Endothelial cell of umbilical vein (primary cell): ENCODE measurements around the gene LCTL. TPM values are rescaled to one million over a fixed set of nuclear protein-coding genes. Genes with fewer than 3 reads are reported as not detected.

Experiments used
- BruUV-seq: library from RNA; stranded (reverse); fragments of 400-500 nt; replicated peaks from 2 replicates; lab custom pipeline; 2021; lab: Mats Ljungman, UMichigan
- CTCF ChIA-PET: fragments of 300-600, 350-600 bp; sonication (Branson Sonifier 250); formaldehyde crosslinking; loops from one replicate; lab custom pipeline; 2021; ENCODE audit warnings: antibody characterized with exemption, inconsistent platforms; lab: Charles Lee
- POLR2A ChIA-PET: fragments of 300-600, 350-600 bp; sonication (Branson Sonifier 250); formaldehyde crosslinking; loops from one replicate; lab custom pipeline; 2021; ENCODE audit warnings: antibody characterized with exemption, inconsistent platforms; lab: Charles Lee
- DNase-seq: peaks from one replicate; pipeline ENCODE4 v3.0.0-alpha.2; 2011; ENCODE audit warnings: low read depth, low spot score
- FAIRE-seq: peaks from 2 replicates; lab custom pipeline; 2011; peaks lifted over from hg19 to GRCh38; lab: Jason Lieb, UNC
- H2AFZ ChIP-seq: 2 replicates; pipeline ENCODE4 v1.6.0; 2012; ENCODE audit warnings: low read depth, low read length, control low read depth, inconsistent platforms
- H3K27ac ChIP-seq: 2 replicates; pipeline ENCODE4 v1.5.1; 2011; ENCODE audit warnings: low read depth, mild to moderate bottlenecking, control low read depth, low read length, moderate library complexity; ENCODE audit not compliant: insufficient read depth
- H3K27me3 ChIP-seq, 2 experiments: 2 replicates each; pipeline versions ENCODE4 v1.6.0 to v1.6.1; 2011; ENCODE audit warnings: low read length in 2 of 2, mixed read lengths in 1 of 2; ENCODE audit not compliant: control insufficient read depth in 2 of 2, insufficient read depth in 2 of 2
- H3K36me3 ChIP-seq, 2 experiments: 2 replicates in 1 of 2; 3 replicates in 1 of 2; pipeline ENCODE4 v1.5.1; 2011; ENCODE audit warnings: low read length in 2 of 2, mild to moderate bottlenecking in 1 of 2, moderate library complexity in 1 of 2; ENCODE audit not compliant: control insufficient read depth in 2 of 2, insufficient read depth in 2 of 2; ENCODE audit errors: extremely low read depth in 1 of 2
- H3K4me1 ChIP-seq: 3 replicates; pipeline ENCODE4 v1.5.1; 2011; ENCODE audit warnings: mild to moderate bottlenecking, low read length; ENCODE audit not compliant: control insufficient read depth, insufficient read depth; ENCODE audit errors: extremely low read depth
- H3K4me2 ChIP-seq: 2 replicates; pipeline ENCODE4 v1.6.1; 2011; ENCODE audit warnings: low read length, control low read depth, mixed read lengths; ENCODE audit not compliant: insufficient read depth
- H3K4me3 ChIP-seq, 3 experiments: fragments of 200-600 bp in 1 of 3; sonication (generic), shearing (Covaris generic) in 1 of 3; replicated peaks in 1 of 3; 2 replicates each; pipeline ENCODE4 v1.5.1; 2011 to 2016; ENCODE audit warnings: control low read depth in 3 of 3, low read length in 3 of 3, mild to moderate bottlenecking in 2 of 3, inconsistent platforms in 1 of 3, low read depth in 1 of 3, moderate library complexity in 1 of 3; ENCODE audit not compliant: insufficient read depth in 1 of 3
- H3K79me2 ChIP-seq: 2 replicates; pipeline ENCODE4 v1.6.0; 2012; ENCODE audit warnings: low read length, inconsistent platforms; ENCODE audit not compliant: control insufficient read depth, insufficient read depth
- H3K9ac ChIP-seq: replicated peaks from 2 replicates; pipeline ENCODE3; 2011; ENCODE audit warnings: low read length, control low read depth; ENCODE audit not compliant: insufficient read depth; ENCODE audit errors: extremely low read depth
- H3K9me1 ChIP-seq: replicated peaks from 3 replicates; pipeline ENCODE4 v1.6.0; 2011; ENCODE audit warnings: mild to moderate bottlenecking, low read length; ENCODE audit not compliant: control insufficient read depth, insufficient read depth; ENCODE audit errors: extremely low read depth
- H3K9me3 ChIP-seq: replicated peaks from 2 replicates; pipeline ENCODE4 v1.5.1; 2012; ENCODE audit warnings: low read length, inconsistent platforms; ENCODE audit not compliant: control insufficient read depth, insufficient read depth
- H4K20me1 ChIP-seq: replicated peaks from 2 replicates; pipeline ENCODE3; 2011; ENCODE audit warnings: mild to moderate bottlenecking, low read length; ENCODE audit not compliant: control insufficient read depth, insufficient read depth; ENCODE audit errors: extremely low read depth
- EZH2 ChIP-seq: IDR thresholded peaks from 2 replicates; pipeline ENCODE4 v1.6.1; 2012; ENCODE audit warnings: borderline replicate concordance, low read depth, mild to moderate bottlenecking, moderate library complexity, low read length, inconsistent platforms; ENCODE audit not compliant: severe bottlenecking
- GATA2 ChIP-seq: IDR thresholded peaks from 2 replicates; pipeline ENCODE4 v1.7.0; 2011; ENCODE audit warnings: low read depth, mild to moderate bottlenecking, moderate library complexity, mixed read lengths, low read length; ENCODE audit not compliant: insufficient read length, insufficient read depth
- JUN ChIP-seq: IDR thresholded peaks from 2 replicates; pipeline ENCODE4 v1.6.1; 2011; ENCODE audit warnings: borderline replicate concordance, low read depth; ENCODE audit not compliant: insufficient read length, insufficient read depth
- MAX ChIP-seq: IDR thresholded peaks from 2 replicates; pipeline ENCODE4 v1.6.1; 2011; ENCODE audit not compliant: insufficient read depth, insufficient read length
- MYC ChIP-seq: IDR thresholded peaks from one replicate; pipeline ENCODE4 v1.6.1; 2011; ENCODE audit warnings: mild to moderate bottlenecking, low read depth, low read length
- POLR2A ChIP-seq: IDR thresholded peaks from 2 replicates; pipeline ENCODE4 v1.6.1; 2012; ENCODE audit warnings: low read depth, mild to moderate bottlenecking, control low read depth, low read length
- POLR2AphosphoS5 ChIP-seq: IDR thresholded peaks from 2 replicates; pipeline ENCODE4 v1.6.1; 2012; ENCODE audit warnings: low read depth, mild to moderate bottlenecking, control low read depth, low read length, moderate library complexity; ENCODE audit not compliant: insufficient read depth
- dilution Hi-C: fragments of 300-500 bp; cut with MboI; formaldehyde crosslinking; loops from one replicate; pipeline ENCODE4 v1.15.0; 2019; ENCODE audit warnings: low sequenced_read_pairs; ENCODE audit not compliant: extremely low pct_ligation_motif_present
- intact Hi-C: fragments of 100-400 bp; cut with micrococcal nuclease; formaldehyde crosslinking; loops from one replicate; pipeline ENCODE4 v1.10.0; 2022
- polyA plus RNA-seq, 4 experiments: library from polyadenylated mRNA; depleted of rRNA in 3 of 4; stranded (reverse) in 3 of 4; unstranded in 1 of 4; fragments of >200 nt; gene quantifications; 2 replicates each; pipeline versions ENCODE4 v1.2.1 to v1.2.3, GENCODE V29; 2011 to 2012; ENCODE audit warnings: missing spikeins in 1 of 4
- total RNA-seq: library from RNA; stranded (reverse); gene quantifications from 2 replicates; pipeline ENCODE4 v1.2.3, GENCODE V29; 2021
- TF ChIP-seq, protein P1 (sequence below), 2 donors: IDR thresholded peaks; 1 replicate in 1 of 2; 2 replicates in 1 of 2; pipeline ENCODE4 v1.5.1; 2011; ENCODE audit warnings: low read length in 2 of 2, mild to moderate bottlenecking in 2 of 2, moderate library complexity in 2 of 2, control low read depth in 1 of 2, inconsistent platforms in 1 of 2, low read depth in 1 of 2; ENCODE audit not compliant: insufficient read depth in 1 of 2; ENCODE audit errors: extremely low read depth in 1 of 2

The LCTL gene
- total and polyA plus RNA-seq, 2 donors (not counting 3 experiments of a cell fraction or from before 2014, with no cell fraction given) = 0.04 TPM; not detected in 1

DNA sequence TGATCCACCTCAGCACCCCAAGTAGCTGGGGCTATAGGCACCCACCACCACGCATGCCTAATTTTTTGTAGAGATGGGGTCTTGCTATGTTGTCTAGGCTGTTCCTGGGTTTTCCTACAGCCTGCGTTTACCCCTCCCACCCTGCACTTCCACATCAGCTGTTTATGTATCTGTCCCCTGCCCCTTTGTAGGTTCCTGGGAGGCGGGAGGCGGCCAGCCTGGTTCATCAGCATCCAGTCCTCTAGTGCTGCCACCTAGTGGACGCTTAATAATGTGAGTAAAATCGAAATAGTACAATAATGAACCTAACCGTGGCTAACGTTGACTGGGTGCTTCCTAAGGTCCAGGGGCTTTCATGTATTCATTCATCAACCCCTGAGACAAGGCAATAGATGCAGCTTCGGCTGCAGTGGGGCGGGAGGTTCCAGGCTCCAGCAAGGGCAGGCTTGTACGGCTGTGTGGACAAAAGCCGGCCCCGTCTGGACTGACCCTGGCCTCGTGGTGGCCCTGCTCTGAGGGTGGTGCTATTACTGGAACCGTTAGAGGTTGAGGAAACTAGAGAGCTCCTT is 1.2 kb upstream of the LCTL start:
- intact Hi-C loops (loop anchor here (2.0 kb wide), 1 partner anchor 62 kb away; the partner anchor contains the start of genes RPL4 and ZWILCH), dilution Hi-C loops (no loop called here)
- ChIA-PET CTCF (interaction anchor here (0.7 to 1.9 kb wide), 12 partner anchors 8 to 285 kb away, joined by 3 to 9 read pairs (median 4); no protein-coding TSS in a partner anchor), POLR2A (no interaction called here)
- no peak overlapping the region for H3K9ac ChIP-seq
- no peaks in the 10 kb centered on the region for H3K9me3 ChIP-seq
- H3K79me2 ChIP-seq = no peaks in the 10 kb centered on the region
- H3K36me3 ChIP-seq = no peaks in the 10 kb centered on the region
- H3K27ac ChIP-seq = no peak overlapping the region
- H3K4me2 ChIP-seq = no peak overlapping the region
- no peak overlapping the region for H3K4me3 ChIP-seq
- H3K9me1 ChIP-seq = no peaks in the 10 kb centered on the region
- H3K4me1 ChIP-seq = no peaks in the 10 kb centered on the region
- peak overlapping the region; percentile 91 for H2AFZ ChIP-seq
- DNase-seq (peak; percentile 67), FAIRE-seq (peak; percentile 85)
- no peaks in the 10 kb centered on the region for H3K27me3 ChIP-seq
- TF ChIP-seq JUN = no peak
- TF ChIP-seq, protein P1, sequence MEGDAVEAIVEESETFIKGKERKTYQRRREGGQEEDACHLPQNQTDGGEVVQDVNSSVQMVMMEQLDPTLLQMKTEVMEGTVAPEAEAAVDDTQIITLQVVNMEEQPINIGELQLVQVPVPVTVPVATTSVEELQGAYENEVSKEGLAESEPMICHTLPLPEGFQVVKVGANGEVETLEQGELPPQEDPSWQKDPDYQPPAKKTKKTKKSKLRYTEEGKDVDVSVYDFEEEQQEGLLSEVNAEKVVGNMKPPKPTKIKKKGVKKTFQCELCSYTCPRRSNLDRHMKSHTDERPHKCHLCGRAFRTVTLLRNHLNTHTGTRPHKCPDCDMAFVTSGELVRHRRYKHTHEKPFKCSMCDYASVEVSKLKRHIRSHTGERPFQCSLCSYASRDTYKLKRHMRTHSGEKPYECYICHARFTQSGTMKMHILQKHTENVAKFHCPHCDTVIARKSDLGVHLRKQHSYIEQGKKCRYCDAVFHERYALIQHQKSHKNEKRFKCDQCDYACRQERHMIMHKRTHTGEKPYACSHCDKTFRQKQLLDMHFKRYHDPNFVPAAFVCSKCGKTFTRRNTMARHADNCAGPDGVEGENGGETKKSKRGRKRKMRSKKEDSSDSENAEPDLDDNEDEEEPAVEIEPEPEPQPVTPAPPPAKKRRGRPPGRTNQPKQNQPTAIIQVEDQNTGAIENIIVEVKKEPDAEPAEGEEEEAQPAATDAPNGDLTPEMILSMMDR (IDR thresholded peaks at IDR 0.05; ENCODE audit: extremely low read depth in 1 of 2, insufficient read depth in 1 of 2, low read depth in 1 of 2, low read length in 2 of 2) = peak; percentile 66 to 70
- no peaks in the 10 kb centered on the region for H4K20me1 ChIP-seq
- BruUV-seq = no TSS peak

GRCh38 chr15:66565141-66565641 is 607 bp downstream of the LCTL start:
- Histone ChIP-seq H2AFZ (no peak overlapping the region), H3K4me3 (no peak overlapping the region), H3K9ac (no peak overlapping the region), H3K27ac (no peak overlapping the region), H3K9me1 (no peaks in the 10 kb centered on the region), H3K36me3 (no peaks in the 10 kb centered on the region), H4K20me1 (no peaks in the 10 kb centered on the region), H3K4me1 (no peaks in the 10 kb centered on the region), H3K4me2 (no peak overlapping the region), H3K9me3 (no peaks in the 10 kb centered on the region), H3K27me3 (no peaks in the 10 kb centered on the region), H3K79me2 (no peaks in the 10 kb centered on the region)
- dilution Hi-C loops = no loop called here
- intact Hi-C loops = no loop called here
- BruUV-seq = no TSS peak
- ChIA-PET POLR2A (no interaction called here), CTCF (interaction anchor here (1.4 to 1.9 kb wide), 3 partner anchors 10 to 29 kb away, joined by 3 to 8 read pairs (median 6); no protein-coding TSS in a partner anchor)
- TF ChIP-seq MAX (no peak), POLR2A (no peak), MYC (no peak), JUN (no peak), GATA2 (no peak), EZH2 (no peak), POLR2AphosphoS5 (no peak)
- TF ChIP-seq, protein P1 (IDR thresholded peaks at IDR 0.05; ENCODE audit: extremely low read depth in 1 of 2, insufficient read depth in 1 of 2, low read depth in 1 of 2, low read length in 2 of 2) = no peak
- no peak for FAIRE-seq
- DNase-seq = no peak
